Neural cell (in vitro differentiated cells): ENCODE data around the gene ZC3H12D. TPM values are rescaled to one million over a fixed set of nuclear protein-coding genes. Genes with fewer than 3 reads are reported as not detected.

Experiments
- H2AFZ ChIP-seq: fragments of 200-600, 300-800 bp; sonication (generic), shearing (Covaris generic); 2 replicates; pipeline ENCODE4 v1.6.0; 2014; ENCODE audit warnings: low read depth, mild to moderate bottlenecking, antibody characterized with exemption, low read length, moderate library complexity
- H3F3A ChIP-seq: fragments of 200-600 bp; shearing (Covaris generic); 2 replicates; pipeline ENCODE4 v1.6.1; 2016; ENCODE audit warnings: mild to moderate bottlenecking, moderate library complexity, mixed read lengths, antibody characterized with exemption, low read length; ENCODE audit not compliant: insufficient read depth, poor library complexity, severe bottlenecking
- H3K27ac ChIP-seq: fragments of 200-600, 300-800 bp; sonication (generic), shearing (Covaris generic); 2 replicates; pipeline ENCODE4 v1.5.1; 2014; ENCODE audit warnings: mild to moderate bottlenecking, low read length, moderate library complexity
- H3K27me3 ChIP-seq: fragments of 300-800, 200-600 bp; sonication (generic), shearing (Covaris generic); 2 replicates; pipeline ENCODE4 v1.6.0; 2014; ENCODE audit warnings: mild to moderate bottlenecking, low read depth, low read length, moderate library complexity; ENCODE audit not compliant: insufficient read depth
- H3K36me3 ChIP-seq: fragments of 300-800, 200-600 bp; sonication (generic), shearing (Covaris generic); 2 replicates; pipeline ENCODE4 v1.5.1; 2014; ENCODE audit warnings: mild to moderate bottlenecking, antibody characterized with exemption, low read length, moderate library complexity; ENCODE audit not compliant: insufficient read depth
- H3K4me2 ChIP-seq: fragments of 300-800, 200-600 bp; sonication (generic), shearing (Covaris generic); 2 replicates; pipeline ENCODE4 v1.6.0; 2014; ENCODE audit warnings: mild to moderate bottlenecking, low read length
- H3K4me3 ChIP-seq: fragments of 300-800, 200-600 bp; sonication (generic), shearing (Covaris generic); 2 replicates; pipeline ENCODE4 v1.5.1; 2014; ENCODE audit warnings: mild to moderate bottlenecking, low read length, moderate library complexity
- H3K79me2 ChIP-seq: fragments of 200-600 bp; shearing (Covaris generic); replicated peaks from 2 replicates; pipeline ENCODE4 v1.6.0; 2014; ENCODE audit warnings: mild to moderate bottlenecking, low read length, moderate library complexity; ENCODE audit not compliant: insufficient read depth
- H3K9ac ChIP-seq: fragments of 300-800, 200-600 bp; sonication (generic), shearing (Covaris generic); 2 replicates; pipeline ENCODE4 v1.6.1; 2016; ENCODE audit warnings: mild to moderate bottlenecking, low read length, mixed read lengths
- H3K9me2 ChIP-seq: fragments of 200-600 bp; shearing (Covaris generic); 2 replicates; pipeline ENCODE4 v1.6.1; 2016; ENCODE audit warnings: mild to moderate bottlenecking, low read length, mixed read lengths; ENCODE audit not compliant: insufficient read depth
- H3K9me3 ChIP-seq: fragments of 200-600, 300-800 bp; sonication (generic), shearing (Covaris generic); 2 replicates; pipeline ENCODE4 v1.6.1; 2016; ENCODE audit warnings: mild to moderate bottlenecking, mixed run types, low read length, moderate library complexity, mixed read lengths
- H4K20me1 ChIP-seq: fragments of 200-600 bp; shearing (Covaris generic); 2 replicates; pipeline ENCODE4 v1.6.1; 2016; ENCODE audit warnings: mild to moderate bottlenecking, mixed run types; ENCODE audit not compliant: insufficient read depth
- EP300 ChIP-seq: fragments of 450-650 bp; conservative IDR thresholded peaks from 2 replicates; pipeline ENCODE4 v1.6.1; 2014; ENCODE audit warnings: antibody characterized with exemption, mild to moderate bottlenecking, moderate library complexity; ENCODE audit not compliant: poor library complexity, severe bottlenecking
- EZH2 ChIP-seq: fragments of 200-600, 300-800 bp; shearing (Covaris generic), sonication (generic); IDR thresholded peaks from 2 replicates; pipeline ENCODE4 v1.6.1; 2014; ENCODE audit warnings: antibody characterized with exemption, low read length, borderline replicate concordance, mild to moderate bottlenecking; ENCODE audit not compliant: insufficient read depth, poor library complexity, severe bottlenecking
- MXI1 ChIP-seq: fragments of 450-650 bp; conservative IDR thresholded peaks from 2 replicates; pipeline ENCODE4 v1.6.1; 2014; ENCODE audit warnings: antibody characterized with exemption, mild to moderate bottlenecking; ENCODE audit not compliant: poor library complexity, severe bottlenecking
- POLR2AphosphoS5 ChIP-seq: IDR thresholded peaks from 2 replicates; pipeline ENCODE4 v1.6.1; 2012
- RAD21 ChIP-seq: fragments of 450-650 bp; conservative IDR thresholded peaks from 2 replicates; pipeline ENCODE4 v1.6.1; 2014; ENCODE audit warnings: antibody characterized with exemption, mild to moderate bottlenecking, moderate library complexity
- SMC3 ChIP-seq: fragments of 450-650 bp; conservative IDR thresholded peaks from 2 replicates; pipeline ENCODE4 v1.6.1; 2014; ENCODE audit warnings: antibody characterized with exemption, mild to moderate bottlenecking, moderate library complexity; ENCODE audit not compliant: poor library complexity
- TAF1 ChIP-seq: IDR thresholded peaks from 2 replicates; pipeline ENCODE4 v1.6.1; 2012; ENCODE audit warnings: low read depth
- polyA minus RNA-seq: library from RNA; depleted of rRNA, polyadenylated mRNA; stranded (reverse); fragments of >200 nt; gene quantifications from 2 replicates; pipeline ENCODE4 v1.2.3, GENCODE V29; 2014
- polyA plus RNA-seq: library from polyadenylated mRNA; depleted of rRNA; stranded (reverse); fragments of >200 nt; gene quantifications from 2 replicates; pipeline ENCODE4 v1.2.3, GENCODE V29; 2014
- TF ChIP-seq, protein P1 (sequence below): fragments of 450-650 bp; IDR thresholded peaks from 2 replicates; pipeline ENCODE4 v1.5.1; 2014; ENCODE audit warnings: antibody characterized with exemption, mild to moderate bottlenecking, moderate library complexity; ENCODE audit not compliant: poor library complexity, severe bottlenecking
- TF ChIP-seq, protein P2 (sequence below): IDR thresholded peaks from 2 replicates; pipeline ENCODE4 v1.6.1; 2012; ENCODE audit warnings: borderline replicate concordance

ZC3H12D gene
- polyA plus RNA-seq (0.66 and 1.0 TPM in 2 replicates), polyA minus RNA-seq (0.35 and 0.97 TPM in 2 replicates)

DNA sequence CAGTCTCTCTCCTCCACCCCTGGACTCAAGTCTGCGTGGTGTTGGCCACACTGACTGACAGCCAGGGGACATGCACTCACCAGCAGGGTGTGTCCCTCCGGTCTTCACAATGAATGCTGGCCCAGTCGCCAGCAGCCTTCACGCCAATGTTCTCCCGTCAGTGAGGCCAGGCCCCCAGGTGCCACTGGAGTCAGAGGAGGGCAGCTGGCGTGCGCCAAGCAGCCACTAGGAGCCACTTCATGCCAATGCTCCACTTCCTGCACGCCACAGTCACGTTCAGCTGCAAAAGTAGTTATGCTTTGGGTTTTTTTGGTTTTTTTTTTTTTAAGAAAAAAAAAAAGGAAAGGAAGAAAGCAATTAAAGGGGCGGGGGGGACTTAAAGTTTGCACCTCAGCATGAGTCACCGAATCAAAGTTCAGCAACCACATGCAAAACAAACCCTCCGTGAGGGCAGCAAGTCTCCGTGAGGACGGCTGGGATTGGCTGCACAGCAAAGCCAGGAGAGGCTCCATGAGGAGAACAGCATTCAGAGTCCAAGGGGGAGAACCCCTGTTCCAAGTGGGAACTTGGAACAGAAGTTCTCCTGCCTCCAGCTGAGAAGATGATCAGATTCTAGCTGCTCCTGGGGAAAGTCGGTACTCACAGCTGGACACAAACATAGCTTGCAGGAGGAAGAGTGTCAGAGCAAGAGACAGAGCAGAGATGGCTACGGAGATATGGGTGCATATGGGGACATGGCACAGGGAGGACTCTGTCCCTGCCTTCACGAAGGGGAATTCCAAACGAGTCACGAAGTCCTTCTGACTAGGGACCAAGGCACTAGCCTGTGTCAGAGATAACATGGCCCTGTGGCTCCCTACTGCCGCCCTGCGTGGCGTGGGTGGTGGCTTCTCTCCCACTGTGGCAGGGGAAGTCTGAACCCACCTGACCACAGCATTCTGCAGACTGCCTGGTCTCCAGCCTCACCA is at the start of gene ZC3H12D:
Gene ZC3H12D, minus strand, starts transcription at position 282 of the 968 bp plus-strand sequence. CDS start 10,471 bp downstream, outside the sequence.
- TF ChIP-seq EZH2 = no peak
- TF ChIP-seq POLR2AphosphoS5 = no peak
- TF ChIP-seq, protein P1, sequence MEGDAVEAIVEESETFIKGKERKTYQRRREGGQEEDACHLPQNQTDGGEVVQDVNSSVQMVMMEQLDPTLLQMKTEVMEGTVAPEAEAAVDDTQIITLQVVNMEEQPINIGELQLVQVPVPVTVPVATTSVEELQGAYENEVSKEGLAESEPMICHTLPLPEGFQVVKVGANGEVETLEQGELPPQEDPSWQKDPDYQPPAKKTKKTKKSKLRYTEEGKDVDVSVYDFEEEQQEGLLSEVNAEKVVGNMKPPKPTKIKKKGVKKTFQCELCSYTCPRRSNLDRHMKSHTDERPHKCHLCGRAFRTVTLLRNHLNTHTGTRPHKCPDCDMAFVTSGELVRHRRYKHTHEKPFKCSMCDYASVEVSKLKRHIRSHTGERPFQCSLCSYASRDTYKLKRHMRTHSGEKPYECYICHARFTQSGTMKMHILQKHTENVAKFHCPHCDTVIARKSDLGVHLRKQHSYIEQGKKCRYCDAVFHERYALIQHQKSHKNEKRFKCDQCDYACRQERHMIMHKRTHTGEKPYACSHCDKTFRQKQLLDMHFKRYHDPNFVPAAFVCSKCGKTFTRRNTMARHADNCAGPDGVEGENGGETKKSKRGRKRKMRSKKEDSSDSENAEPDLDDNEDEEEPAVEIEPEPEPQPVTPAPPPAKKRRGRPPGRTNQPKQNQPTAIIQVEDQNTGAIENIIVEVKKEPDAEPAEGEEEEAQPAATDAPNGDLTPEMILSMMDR = no peak
- no peak for TF ChIP-seq EP300
- TF ChIP-seq MXI1 = no peak
- no peak for TF ChIP-seq TAF1
- no peak for TF ChIP-seq RAD21
- TF ChIP-seq SMC3 = no peak
- TF ChIP-seq, protein P2, sequence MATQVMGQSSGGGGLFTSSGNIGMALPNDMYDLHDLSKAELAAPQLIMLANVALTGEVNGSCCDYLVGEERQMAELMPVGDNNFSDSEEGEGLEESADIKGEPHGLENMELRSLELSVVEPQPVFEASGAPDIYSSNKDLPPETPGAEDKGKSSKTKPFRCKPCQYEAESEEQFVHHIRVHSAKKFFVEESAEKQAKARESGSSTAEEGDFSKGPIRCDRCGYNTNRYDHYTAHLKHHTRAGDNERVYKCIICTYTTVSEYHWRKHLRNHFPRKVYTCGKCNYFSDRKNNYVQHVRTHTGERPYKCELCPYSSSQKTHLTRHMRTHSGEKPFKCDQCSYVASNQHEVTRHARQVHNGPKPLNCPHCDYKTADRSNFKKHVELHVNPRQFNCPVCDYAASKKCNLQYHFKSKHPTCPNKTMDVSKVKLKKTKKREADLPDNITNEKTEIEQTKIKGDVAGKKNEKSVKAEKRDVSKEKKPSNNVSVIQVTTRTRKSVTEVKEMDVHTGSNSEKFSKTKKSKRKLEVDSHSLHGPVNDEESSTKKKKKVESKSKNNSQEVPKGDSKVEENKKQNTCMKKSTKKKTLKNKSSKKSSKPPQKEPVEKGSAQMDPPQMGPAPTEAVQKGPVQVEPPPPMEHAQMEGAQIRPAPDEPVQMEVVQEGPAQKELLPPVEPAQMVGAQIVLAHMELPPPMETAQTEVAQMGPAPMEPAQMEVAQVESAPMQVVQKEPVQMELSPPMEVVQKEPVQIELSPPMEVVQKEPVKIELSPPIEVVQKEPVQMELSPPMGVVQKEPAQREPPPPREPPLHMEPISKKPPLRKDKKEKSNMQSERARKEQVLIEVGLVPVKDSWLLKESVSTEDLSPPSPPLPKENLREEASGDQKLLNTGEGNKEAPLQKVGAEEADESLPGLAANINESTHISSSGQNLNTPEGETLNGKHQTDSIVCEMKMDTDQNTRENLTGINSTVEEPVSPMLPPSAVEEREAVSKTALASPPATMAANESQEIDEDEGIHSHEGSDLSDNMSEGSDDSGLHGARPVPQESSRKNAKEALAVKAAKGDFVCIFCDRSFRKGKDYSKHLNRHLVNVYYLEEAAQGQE = no peak
- Histone ChIP-seq H3K4me3 (no peak within 1 kb of the TSS), H2AFZ (no peak within 1 kb of the TSS), H4K20me1 (no peaks in the 10 kb centered on the region), H3F3A (no peaks in the 10 kb centered on the region), H3K27ac (no peak within 1 kb of the TSS), H3K79me2 (no peaks in the 10 kb centered on the region), H3K9me2 (no peaks in the 10 kb centered on the region), H3K27me3 (no peaks in the 10 kb centered on the region), H3K36me3 (no peaks in the 10 kb centered on the region), H3K9me3 (no peaks in the 10 kb centered on the region), H3K9ac (no peak within 1 kb of the TSS), H3K4me2 (no peak within 1 kb of the TSS)

DNA sequence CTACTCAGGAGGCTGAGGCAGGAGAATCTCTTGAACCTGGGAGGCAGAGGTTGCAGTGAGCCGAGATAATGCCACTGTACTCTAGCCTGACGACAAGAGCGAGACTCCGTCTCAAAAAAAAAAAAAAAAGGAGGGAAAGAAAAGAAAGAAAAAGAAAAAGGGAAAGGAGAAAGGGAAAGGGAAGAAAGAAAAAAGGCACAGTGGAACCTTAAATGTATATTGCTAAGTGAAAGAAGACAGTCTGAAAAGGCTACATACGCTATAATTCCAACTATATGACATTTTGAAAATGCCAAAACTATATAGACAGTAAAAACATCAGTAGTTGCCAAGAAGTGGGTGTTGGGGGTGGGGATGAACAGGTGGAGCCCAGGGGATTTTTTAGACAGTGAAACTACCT is 44.8 kb upstream of the ZC3H12D start:
- H3K36me3 ChIP-seq = peaks cover 12% of the 10 kb centered on the region
- H3K9me2 ChIP-seq = no peaks in the 10 kb centered on the region
- H3K4me2 ChIP-seq = no peak overlapping the region
- no peak overlapping the region for H3K4me3 ChIP-seq
- no peaks in the 10 kb centered on the region for H4K20me1 ChIP-seq
- H3K27ac ChIP-seq = no peak overlapping the region
- TF ChIP-seq, protein P1 = no peak
- TF ChIP-seq POLR2AphosphoS5 (no peak), RAD21 (no peak)
- TF ChIP-seq, protein P2 = no peak
- H3F3A ChIP-seq = no peaks in the 10 kb centered on the region
- no peaks in the 10 kb centered on the region for H3K9me3 ChIP-seq
- H2AFZ ChIP-seq = no peak overlapping the region
- no peaks in the 10 kb centered on the region for H3K79me2 ChIP-seq
- no peaks in the 10 kb centered on the region for H3K27me3 ChIP-seq
- no peak overlapping the region for H3K9ac ChIP-seq
